Left ventricle myocardium inferior (tissue), 1 donor: ENCODE results near the gene CELF4. TPM values are rescaled to one million over a fixed set of nuclear protein-coding genes. Genes with fewer than 3 reads are reported as not detected.

Experiments
- DNase-seq: peaks from one replicate; pipeline ENCODE4 v3.0.0-alpha.2; 2020
- H3K27ac ChIP-seq: fragments of 200-600 bp; replicated peaks from 2 replicates; pipeline ENCODE4 v1.8.0; 2021
- H3K27me3 ChIP-seq: fragments of 200-600 bp; 2 replicates; pipeline ENCODE4 v1.8.0; 2021; ENCODE audit warnings: low read depth
- H3K36me3 ChIP-seq: fragments of 200-600 bp; 2 replicates; pipeline ENCODE4 v1.8.0; 2021
- H3K4me1 ChIP-seq: fragments of 200-600 bp; 2 replicates; pipeline ENCODE4 v1.8.0; 2021
- H3K4me3 ChIP-seq: fragments of 200-600 bp; 2 replicates; pipeline ENCODE4 v1.8.0; 2021; ENCODE audit warnings: mild to moderate bottlenecking, moderate library complexity
- H3K9me3 ChIP-seq: fragments of 200-600 bp; replicated peaks from 2 replicates; pipeline ENCODE4 v1.8.0; 2021
- CTCF ChIP-seq: fragments of 200-600 bp; IDR thresholded peaks from 2 replicates; pipeline ENCODE4 v1.8.0; 2021; ENCODE audit warnings: antibody characterized with exemption, mild to moderate bottlenecking, borderline replicate concordance
- intact Hi-C: fragments of 100-400 bp; cut with micrococcal nuclease; formaldehyde crosslinking; loops from one replicate; pipeline ENCODE4 v1.11.0; 2022
- total RNA-seq: library from RNA; stranded (reverse); fragmentation: NEBNext Ultra II Directional; extraction: Animal tissue kit (Norgen Biotek cat#: 25700); gene quantifications from one replicate; pipeline ENCODE4 v1.2.1, GENCODE V29; 2021
- donor health status: DM: no; HTN: yes; CAD: no; lungs with severe emphysema.

CELF4 gene
- total RNA-seq, 1 donor from 2014 or later, result 0.60 TPM

GRCh38 chr18:37393221-37393827 is 172.3 kb downstream of the CELF4 start:
- no peaks in the 10 kb centered on the region for H3K36me3 ChIP-seq
- H3K27me3 ChIP-seq, result peaks cover 33% of the 10 kb centered on the region
- peak overlapping the region; percentile 67 for H3K4me3 ChIP-seq
- intact Hi-C loops, result no loop called here
- peaks cover 15% of the 10 kb centered on the region for H3K4me1 ChIP-seq
- H3K9me3 ChIP-seq, result peaks cover 13% of the 10 kb centered on the region
- DNase-seq, result no peak
- TF ChIP-seq CTCF, result no peak
- H3K27ac ChIP-seq, result no peak overlapping the region

DNA sequence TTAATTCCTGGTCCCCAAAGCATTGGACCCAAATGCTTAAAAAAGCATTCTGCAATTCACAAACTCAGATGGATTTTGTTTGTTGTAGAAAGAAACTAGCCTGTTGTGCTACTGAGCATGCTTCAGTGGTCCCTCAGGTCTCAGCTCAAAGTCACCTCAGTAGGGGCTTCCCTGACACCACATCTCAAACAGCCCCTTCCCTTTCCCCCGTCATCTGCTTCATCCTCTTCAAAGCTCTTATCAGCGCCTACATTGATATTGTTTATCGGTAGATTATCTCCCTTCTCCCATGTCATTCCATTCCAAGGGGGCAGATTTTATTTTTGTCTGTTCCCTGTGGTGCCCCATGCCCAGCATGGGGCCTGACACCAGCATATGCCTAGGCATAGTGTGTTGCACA is 172.9 kb downstream of the CELF4 start:
- no peak for DNase-seq
- intact Hi-C loops, result no loop called here
- no peak for TF ChIP-seq CTCF

GRCh38 chr18:37391698-37392548 is 173.7 kb downstream of the CELF4 start:
- H3K4me3 ChIP-seq, result no peak overlapping the region
- peaks cover 13% of the 10 kb centered on the region for H3K9me3 ChIP-seq
- H3K4me1 ChIP-seq, result peaks cover 15% of the 10 kb centered on the region
- no peaks in the 10 kb centered on the region for H3K36me3 ChIP-seq
- H3K27me3 ChIP-seq, result peaks cover 33% of the 10 kb centered on the region
- intact Hi-C loops, result no loop called here
- no peak for TF ChIP-seq CTCF
- DNase-seq, result no peak
- no peak overlapping the region for H3K27ac ChIP-seq

More for the DNA sequence above, 172.9 kb downstream of the CELF4 start:
- Histone ChIP-seq H3K4me1 (peaks cover 15% of the 10 kb centered on the region), H3K4me3 (no peak overlapping the region), H3K27me3 (peaks cover 33% of the 10 kb centered on the region), H3K27ac (no peak overlapping the region), H3K36me3 (no peaks in the 10 kb centered on the region), H3K9me3 (peaks cover 13% of the 10 kb centered on the region)

DNA sequence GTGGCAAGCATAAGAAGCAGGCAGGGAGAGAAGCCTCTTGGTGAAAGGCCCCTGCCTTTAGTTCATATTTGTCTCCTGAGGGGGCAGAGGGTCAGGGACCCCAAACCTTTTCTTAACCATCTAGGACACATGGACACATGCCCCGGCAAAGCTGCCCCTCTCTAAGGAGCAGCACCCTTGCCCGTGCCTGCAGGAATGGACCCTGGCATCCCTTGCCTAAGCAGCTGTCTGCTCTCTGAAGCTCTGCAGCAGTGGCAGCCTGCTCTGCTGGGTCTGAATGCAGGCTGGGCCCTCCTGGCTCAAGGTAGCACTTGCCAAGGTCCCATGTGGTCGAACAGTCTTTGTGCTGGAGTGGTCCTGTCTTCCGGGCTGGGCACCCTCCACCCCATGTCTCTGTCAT is 174.4 kb downstream of the CELF4 start:
- H3K9me3 ChIP-seq, result peaks cover 13% of the 10 kb centered on the region
- no peak for TF ChIP-seq CTCF
- H3K4me3 ChIP-seq, result no peak overlapping the region
- H3K4me1 ChIP-seq, result peaks cover 15% of the 10 kb centered on the region
- H3K27ac ChIP-seq, result no peak overlapping the region
- DNase-seq, result no peak
- intact Hi-C loops, result no loop called here
- peaks cover 33% of the 10 kb centered on the region for H3K27me3 ChIP-seq
- no peaks in the 10 kb centered on the region for H3K36me3 ChIP-seq

GRCh38 chr18:37390687-37391086 is 174.9 kb downstream of the CELF4 start:
- Histone ChIP-seq H3K36me3 (no peaks in the 10 kb centered on the region), H3K27ac (no peak overlapping the region), H3K27me3 (peaks cover 33% of the 10 kb centered on the region), H3K4me1 (peaks cover 15% of the 10 kb centered on the region), H3K4me3 (no peak overlapping the region), H3K9me3 (peaks cover 13% of the 10 kb centered on the region)
- intact Hi-C loops, result no loop called here
- no peak for TF ChIP-seq CTCF
- DNase-seq, result no peak
